Fibroblast of lung (primary cell): ENCODE data around the gene WSCD2.

Experiments
- CTCF ChIP-seq, 2 donors: IDR thresholded peaks in 1 of 2; conservative IDR thresholded peaks in 1 of 2; 1 replicate in 1 of 2; 2 replicates in 1 of 2; pipeline ENCODE4 v1.5.1; 2011 to 2012; ENCODE audit warnings: low read length in 2 of 2, control low read depth in 1 of 2, inconsistent platforms in 1 of 2, low read depth in 1 of 2, mild to moderate bottlenecking in 1 of 2
- EZH2 ChIP-seq: IDR thresholded peaks from 2 replicates; pipeline ENCODE4 v1.5.1; 2012; ENCODE audit warnings: low read length, control low read depth, mild to moderate bottlenecking; ENCODE audit errors: missing control alignments

GRCh38 chr12:108143144-108143543 lies 14.1 kb downstream of the WSCD2 start:
- TF ChIP-seq CTCF (conservative IDR thresholded peaks at IDR 0.05 in 1 of 2, IDR thresholded peaks at IDR 0.05 in 1 of 2; ENCODE audit: low read depth in 1 of 2, low read length in 2 of 2) (no peak), EZH2 (no peak)
